Hepatocyte (in vitro differentiated cells): Measurements from ENCODE around the gene PRPF39. TPM values are rescaled to one million over a fixed set of nuclear protein-coding genes. Genes with fewer than 3 reads are reported as not detected.

Source experiments
- DNase-seq: peaks from one replicate; pipeline ENCODE4 v3.0.0-alpha.2; 2016; ENCODE audit warnings: low spot score
- H2AFZ ChIP-seq: fragments of 200-600 bp; sonication (generic); 2 replicates; pipeline ENCODE4 v1.6.0; 2016; ENCODE audit warnings: antibody characterized with exemption, mild to moderate bottlenecking
- H3K27ac ChIP-seq: fragments of 200-600 bp; sonication (generic); 2 replicates; pipeline ENCODE4 v1.5.1; 2016; ENCODE audit warnings: mild to moderate bottlenecking
- H3K27me3 ChIP-seq: fragments of 200-600 bp; sonication (generic); 2 replicates; pipeline ENCODE4 v1.6.1; 2016
- H3K36me3 ChIP-seq: fragments of 200-600 bp; sonication (generic); replicated peaks from 2 replicates; pipeline ENCODE4 v1.5.1; 2016; ENCODE audit warnings: low read depth; ENCODE audit not compliant: insufficient read depth
- H3K4me1 ChIP-seq: fragments of 200-600 bp; sonication (generic); 2 replicates; pipeline ENCODE4 v1.5.1; 2016; ENCODE audit warnings: mild to moderate bottlenecking, moderate library complexity; ENCODE audit not compliant: insufficient read depth
- H3K4me2 ChIP-seq: fragments of 200-600 bp; sonication (generic); 2 replicates; pipeline ENCODE4 v1.6.0; 2016
- H3K4me3 ChIP-seq: fragments of 200-600 bp; sonication (generic); 2 replicates; pipeline ENCODE4 v1.5.1; 2016; ENCODE audit warnings: mild to moderate bottlenecking
- H3K79me2 ChIP-seq: fragments of 200-600 bp; sonication (generic); 2 replicates; pipeline ENCODE4 v1.6.0; 2017; ENCODE audit warnings: mild to moderate bottlenecking
- H3K9me2 ChIP-seq: fragments of 200-600 bp; sonication (generic); replicated peaks from 2 replicates; pipeline ENCODE4 v1.6.0; 2017; ENCODE audit warnings: mild to moderate bottlenecking; ENCODE audit not compliant: insufficient read depth
- H3K9me3 ChIP-seq: fragments of 200-600 bp; sonication (generic); 2 replicates; pipeline ENCODE4 v1.5.1; 2016; ENCODE audit warnings: low read depth, mild to moderate bottlenecking
- H4K20me1 ChIP-seq: fragments of 200-600 bp; sonication (generic); 2 replicates; pipeline ENCODE4 v1.6.0; 2016; ENCODE audit warnings: mild to moderate bottlenecking; ENCODE audit not compliant: insufficient read depth, poor library complexity, severe bottlenecking
- CTCF ChIP-seq: fragments of 200-600 bp; sonication (generic); IDR thresholded peaks from 2 replicates; pipeline ENCODE4 v1.5.1; 2016; ENCODE audit warnings: antibody characterized with exemption, mild to moderate bottlenecking; ENCODE audit not compliant: poor library complexity
- EZH2 ChIP-seq: fragments of 200-600 bp; sonication (generic); IDR thresholded peaks from 2 replicates; pipeline ENCODE4 v1.6.1; 2016; ENCODE audit warnings: antibody characterized with exemption, mild to moderate bottlenecking, borderline replicate concordance
- EZH2phosphoT487 ChIP-seq: fragments of 200-600 bp; sonication (generic); IDR thresholded peaks from one replicate; pipeline ENCODE4 v1.6.1; 2018; ENCODE audit warnings: antibody characterized with exemption, mild to moderate bottlenecking, low read depth, moderate library complexity; ENCODE audit not compliant: unreplicated experiment, severe bottlenecking
- WGBS: methylation state at CpG from one replicate; pipeline ENCODE4 v1.1.6; 2016; ENCODE audit warnings: low lambda C conversion rate; ENCODE audit errors: missing lambda C conversion rate; 5-methylcytosine and 5-hydroxymethylcytosine counted together
- polyA plus RNA-seq: library from polyadenylated mRNA; unstranded; fragments of >200 nt; fragmentation: Nextera tagmentation; extraction: Ambion mirVana; gene quantifications from 2 replicates; pipeline ENCODE4 v1.2.1, GENCODE V29; 2016
- total RNA-seq: library from RNA; depleted of rRNA; stranded (reverse); fragments of >200 nt; gene quantifications from 2 replicates; pipeline ENCODE4 v1.2.3, GENCODE V29; 2014

Gene PRPF39
- total and polyA plus RNA-seq, 2 experiments from 2014 or later, result 18.2 to 38.9 TPM

GRCh38 chr14:45051180-45051579, 32.7 kb upstream of the PRPF39 start:
- Histone ChIP-seq H4K20me1 (no peaks in the 10 kb centered on the region), H3K9me2 (no peaks in the 10 kb centered on the region), H3K79me2 (no peaks in the 10 kb centered on the region), H3K9me3 (no peaks in the 10 kb centered on the region), H3K4me1 (no peaks in the 10 kb centered on the region), H3K27me3 (no peaks in the 10 kb centered on the region), H3K4me2 (no peak overlapping the region), H3K27ac (no peak overlapping the region), H2AFZ (no peak overlapping the region), H3K4me3 (no peak overlapping the region), H3K36me3 (no peaks in the 10 kb centered on the region)
- TF ChIP-seq CTCF (no peak), EZH2phosphoT487 (no peak), EZH2 (no peak)
- DNase-seq, result no peak

GRCh38 chr14:45051896-45052295, 32.0 kb upstream of the PRPF39 start:
- H3K4me2 ChIP-seq, result no peak overlapping the region
- no peak overlapping the region for H3K4me3 ChIP-seq
- no peaks in the 10 kb centered on the region for H4K20me1 ChIP-seq
- no peaks in the 10 kb centered on the region for H3K27me3 ChIP-seq
- 100% methylated on average over 4 of the region's 4 CpGs for WGBS
- H3K79me2 ChIP-seq, result no peaks in the 10 kb centered on the region
- no peaks in the 10 kb centered on the region for H3K36me3 ChIP-seq
- no peak for TF ChIP-seq CTCF
- TF ChIP-seq EZH2phosphoT487, result no peak
- no peak for TF ChIP-seq EZH2
- DNase-seq, result no peak
- no peaks in the 10 kb centered on the region for H3K4me1 ChIP-seq
- no peaks in the 10 kb centered on the region for H3K9me2 ChIP-seq
- no peaks in the 10 kb centered on the region for H3K9me3 ChIP-seq
- no peak overlapping the region for H3K27ac ChIP-seq
- no peak overlapping the region for H2AFZ ChIP-seq

GRCh38 chr14:45057349-45057748, 26.6 kb upstream of the PRPF39 start:
- 91% methylated on average over 2 of the region's 2 CpGs for WGBS
- H3K4me2 ChIP-seq, result no peak overlapping the region
- TF ChIP-seq EZH2phosphoT487 (no peak), EZH2 (no peak), CTCF (no peak)
- peaks cover 14% of the 10 kb centered on the region for H3K79me2 ChIP-seq
- H3K36me3 ChIP-seq, result no peaks in the 10 kb centered on the region
- H3K27me3 ChIP-seq, result no peaks in the 10 kb centered on the region
- H3K27ac ChIP-seq, result no peak overlapping the region
- no peaks in the 10 kb centered on the region for H3K9me2 ChIP-seq
- H2AFZ ChIP-seq, result no peak overlapping the region
- H3K9me3 ChIP-seq, result no peaks in the 10 kb centered on the region
- no peak for DNase-seq
- no peaks in the 10 kb centered on the region for H4K20me1 ChIP-seq
- H3K4me1 ChIP-seq, result no peaks in the 10 kb centered on the region
- H3K4me3 ChIP-seq, result no peak overlapping the region

- Histone ChIP-seq H4K20me1 (no peaks in the 10 kb centered on the region), H3K79me2 (peaks cover 20% of the 10 kb centered on the region), H3K4me3 (no peak overlapping the region), H3K36me3 (no peaks in the 10 kb centered on the region), H3K27ac (no peak overlapping the region), H3K4me2 (no peak overlapping the region), H3K27me3 (no peaks in the 10 kb centered on the region), H3K9me3 (no peaks in the 10 kb centered on the region), H3K9me2 (no peaks in the 10 kb centered on the region), H2AFZ (no peak overlapping the region), H3K4me1 (no peaks in the 10 kb centered on the region)
- no peak for DNase-seq
- TF ChIP-seq EZH2 (no peak), EZH2phosphoT487 (no peak), CTCF (no peak)
Observed at GRCh38 chr14:45057881-45058364, 26.0 kb upstream of the PRPF39 start.
